PFSK-1 (cell line): Measurements from ENCODE around the gene SMLR1.

Experiments
- FOXP2 ChIP-seq: optimal IDR thresholded peaks from 2 replicates; pipeline ENCODE3; 2011; ENCODE audit warnings: borderline replicate concordance, control low read depth, inconsistent platforms; ENCODE audit not compliant: insufficient read depth; ENCODE audit errors: extremely low read length, extremely low read depth
- POLR2AphosphoS5 ChIP-seq: IDR thresholded peaks from 2 replicates; pipeline ENCODE4 v1.6.1; 2012; ENCODE audit warnings: low read depth, mild to moderate bottlenecking, control low read depth, low read length, moderate library complexity
- REST ChIP-seq, 2 experiments: IDR thresholded peaks; 2 replicates each; pipeline versions ENCODE4 v1.6.1 to v1.8.0; 2011 to 2012; ENCODE audit warnings: low read depth in 2 of 2, low read length in 2 of 2, control low read depth in 1 of 2, inconsistent platforms in 1 of 2, mild to moderate bottlenecking in 1 of 2, moderate library complexity in 1 of 2; ENCODE audit not compliant: insufficient read depth in 1 of 2
- SIN3A ChIP-seq: IDR thresholded peaks from 2 replicates; pipeline ENCODE4 v1.6.1; 2012; ENCODE audit warnings: mild to moderate bottlenecking, low read length, moderate library complexity, borderline replicate concordance; ENCODE audit not compliant: insufficient read depth
- TAF1 ChIP-seq: IDR thresholded peaks from 2 replicates; pipeline ENCODE4 v1.6.1; 2012; ENCODE audit warnings: low read length, control low read depth, borderline replicate concordance; ENCODE audit not compliant: insufficient read depth

SMLR1 gene

GRCh38 chr6:130870179-130870880 is 43.1 kb downstream of the SMLR1 start:
- no peak for TF ChIP-seq FOXP2
- no peak for TF ChIP-seq REST (IDR thresholded peaks at IDR 0.05; ENCODE audit: insufficient read depth in 1 of 2, low read depth in 2 of 2, low read length in 2 of 2)
- no peak for TF ChIP-seq TAF1
- TF ChIP-seq POLR2AphosphoS5, result no peak
- TF ChIP-seq SIN3A, result no peak

GRCh38 chr6:130872250-130873095 is 45.3 kb downstream of the SMLR1 start:
- no peak for TF ChIP-seq REST (IDR thresholded peaks at IDR 0.05; ENCODE audit: insufficient read depth in 1 of 2, low read depth in 2 of 2, low read length in 2 of 2)
- no peak for TF ChIP-seq FOXP2
- no peak for TF ChIP-seq TAF1
- TF ChIP-seq POLR2AphosphoS5, result no peak
- TF ChIP-seq SIN3A, result no peak

GRCh38 chr6:130873746-130874145 is 46.5 kb downstream of the SMLR1 start:
- no peak for TF ChIP-seq TAF1
- no peak for TF ChIP-seq REST (IDR thresholded peaks at IDR 0.05; ENCODE audit: insufficient read depth in 1 of 2, low read depth in 2 of 2, low read length in 2 of 2)
- TF ChIP-seq FOXP2, result no peak
- no peak for TF ChIP-seq SIN3A
- TF ChIP-seq POLR2AphosphoS5, result no peak

GRCh38 chr6:130879826-130880225 is 52.6 kb downstream of the SMLR1 start:
- TF ChIP-seq FOXP2 (no peak), POLR2AphosphoS5 (no peak), REST (IDR thresholded peaks at IDR 0.05; ENCODE audit: insufficient read depth in 1 of 2, low read depth in 2 of 2, low read length in 2 of 2) (no peak)
